Gastrocnemius medialis (tissue), 4 donors: ENCODE data around the gene DPPA4. TPM values are rescaled to one million over a fixed set of nuclear protein-coding genes. Genes with fewer than 3 reads are reported as not detected.
"Not testable (repeated sequence)": the region's sequence is repeated elsewhere in the genome, so short reads cannot be mapped to it uniquely, and the experiment has no call there.

ENCODE experiments used
- ATAC-seq, 2 donors: fragments of 150-250 bp; one replicate each; pipeline ENCODE4 v1.9.1; 2016
- DNase-seq, 2 donors: peaks; one replicate each; pipeline ENCODE4 v3.0.0-alpha.2; 2019
- H3K27ac ChIP-seq, 4 donors: fragments of 200-600 bp; sonication (generic); 1 replicate in 1 of 4; 2 replicates in 3 of 4; pipeline ENCODE4 v1.5.1; 2016 to 2018; ENCODE audit warnings: mild to moderate bottlenecking in 2 of 4, moderate library complexity in 1 of 4
- H3K27me3 ChIP-seq, 3 donors: fragments of 200-600 bp; sonication (generic) in 2 of 3; 1 replicate in 1 of 3; 2 replicates in 2 of 3; pipeline versions ENCODE4 v1.5.1 to v1.6.0; 2016 to 2019; ENCODE audit warnings: mild to moderate bottlenecking in 1 of 3, moderate library complexity in 1 of 3
- H3K36me3 ChIP-seq, 2 donors: fragments of 200-600 bp; sonication (generic) in 1 of 2; one replicate each; pipeline ENCODE4 v1.5.1; 2017 to 2018
- H3K4me1 ChIP-seq, 2 donors: fragments of 200-600 bp; sonication (generic) in 1 of 2; one replicate each; pipeline ENCODE4 v1.5.1; 2016 to 2017; ENCODE audit warnings: mild to moderate bottlenecking in 2 of 2
- H3K4me3 ChIP-seq, 4 donors: fragments of 200-600 bp; sonication (generic) in 3 of 4; 1 replicate in 1 of 4; 2 replicates in 3 of 4; pipeline ENCODE4 v1.5.1; 2016 to 2019; ENCODE audit warnings: mild to moderate bottlenecking in 2 of 4
- H3K9me3 ChIP-seq, 3 donors: fragments of 200-600 bp; sonication (generic) in 2 of 3; 1 replicate in 1 of 3; 2 replicates in 2 of 3; pipeline ENCODE4 v1.5.1; 2016 to 2019
- CTCF ChIP-seq, 5 experiments: fragments of 450-650 bp in 3 of 5; fragments of 200-600 bp in 2 of 5; sonication (generic) in 2 of 5; IDR thresholded peaks in 4 of 5; conservative IDR thresholded peaks in 1 of 5; 1 replicate in 4 of 5; 2 replicates in 1 of 5; pipeline ENCODE4 v1.5.1; 2016 to 2019; ENCODE audit warnings: antibody characterized with exemption in 5 of 5, mild to moderate bottlenecking in 3 of 5, moderate library complexity in 3 of 5
- POLR2A ChIP-seq, 2 donors: fragments of 450-650 bp; IDR thresholded peaks; one replicate each; pipeline ENCODE4 v1.6.1; 2017; ENCODE audit warnings: antibody characterized with exemption in 2 of 2, mild to moderate bottlenecking in 2 of 2, moderate library complexity in 2 of 2
- in situ Hi-C, 4 donors: fragments of 200-750 bp; cut with MboI; loops; one replicate each; pipeline versions ENCODE4 v1.15.0 to v1.8.0; 2017; ENCODE audit warnings: low sequenced_read_pairs in 4 of 4
- intact Hi-C: fragments of 100-400 bp; cut with DNase I; formaldehyde crosslinking; loops from one replicate; pipeline ENCODE4 v1.15.1; 2023; ENCODE audit warnings: low total_unique reads
- total RNA-seq, 4 donors: library from RNA; depleted of rRNA; stranded (reverse); fragments of >200 nt; gene quantifications; one replicate each; pipeline versions ENCODE4 v1.1.0 to v1.2.3, GENCODE V29; 2016

DPPA4 gene
- total RNA-seq, 4 donors from 2014 or later = not detected

GRCh38 chr3:109375975-109376374 is 38.6 kb upstream of the DPPA4 start:
- TF ChIP-seq POLR2A (IDR thresholded peaks at IDR 0.05) = no peak
- no peak for TF ChIP-seq CTCF (IDR thresholded peaks at IDR 0.05 in 4 of 5, conservative IDR thresholded peaks at IDR 0.05 in 1 of 5)
- Histone ChIP-seq H3K27me3 (no peaks in the 10 kb centered on the region), H3K4me3 (no peak overlapping the region), H3K27ac (no peak overlapping the region), H3K4me1 (no peaks in the 10 kb centered on the region), H3K36me3 (no peaks in the 10 kb centered on the region), H3K9me3 (no peaks in the 10 kb centered on the region)
- DNase-seq (no peak), ATAC-seq (no peak)
- intact Hi-C loops = no loop called here
- in situ Hi-C loops = no loop called here

GRCh38 chr3:109374434-109374833 is 37.1 kb upstream of the DPPA4 start:
- ATAC-seq, H3K36me3 ChIP-seq, DNase-seq, H3K4me3 ChIP-seq, H3K4me1 ChIP-seq, H3K27me3 ChIP-seq, H3K9me3 ChIP-seq, in situ Hi-C loops, H3K27ac ChIP-seq, intact Hi-C loops: not testable (repeated sequence)

GRCh38 chr3:109373933-109374332 is 36.6 kb upstream of the DPPA4 start:
- ATAC-seq (no peak), DNase-seq (no peak)
- Histone ChIP-seq H3K36me3 (no peaks in the 10 kb centered on the region), H3K27ac (no peak overlapping the region), H3K4me1 (no peaks in the 10 kb centered on the region), H3K27me3 (no peaks in the 10 kb centered on the region), H3K4me3 (no peak overlapping the region), H3K9me3 (no peaks in the 10 kb centered on the region)
- TF ChIP-seq CTCF (IDR thresholded peaks at IDR 0.05 in 4 of 5, conservative IDR thresholded peaks at IDR 0.05 in 1 of 5) (no peak), POLR2A (IDR thresholded peaks at IDR 0.05) (no peak)
- intact Hi-C loops = no loop called here
- in situ Hi-C loops = no loop called here

GRCh38 chr3:109372639-109373038 is 35.3 kb upstream of the DPPA4 start:
- no peaks in the 10 kb centered on the region for H3K9me3 ChIP-seq
- no peak overlapping the region for H3K27ac ChIP-seq
- no peaks in the 10 kb centered on the region for H3K27me3 ChIP-seq
- ATAC-seq (no peak), DNase-seq (no peak)
- H3K36me3 ChIP-seq = no peaks in the 10 kb centered on the region
- in situ Hi-C loops = no loop called here
- TF ChIP-seq POLR2A (IDR thresholded peaks at IDR 0.05) (no peak), CTCF (IDR thresholded peaks at IDR 0.05 in 4 of 5, conservative IDR thresholded peaks at IDR 0.05 in 1 of 5) (no peak)
- H3K4me1 ChIP-seq = no peaks in the 10 kb centered on the region
- intact Hi-C loops = no loop called here
- no peak overlapping the region for H3K4me3 ChIP-seq

- Histone ChIP-seq H3K9me3 (no peaks in the 10 kb centered on the region), H3K27me3 (no peaks in the 10 kb centered on the region), H3K4me3 (no peak overlapping the region), H3K36me3 (no peaks in the 10 kb centered on the region), H3K4me1 (no peaks in the 10 kb centered on the region), H3K27ac (no peak overlapping the region)
- intact Hi-C loops (no loop called here), in situ Hi-C loops (no loop called here)
- ATAC-seq (no peak), DNase-seq (no peak)
- TF ChIP-seq CTCF (IDR thresholded peaks at IDR 0.05 in 4 of 5, conservative IDR thresholded peaks at IDR 0.05 in 1 of 5) (no peak), POLR2A (IDR thresholded peaks at IDR 0.05) (no peak)
Measured at GRCh38 chr3:109369510-109369909, 32.2 kb upstream of the DPPA4 start.
